Liver (tissue), 9 donors: ENCODE measurements around the gene ATP6V0E2. TPM values are rescaled to one million over a fixed set of nuclear protein-coding genes. Genes with fewer than 3 reads are reported as not detected.

Experiments
- DNase-seq: peaks from one replicate; pipeline ENCODE4 v3.0.0-alpha.2; 2017; ENCODE audit warnings: low spot score
- H3K27ac ChIP-seq, 2 donors: one replicate each; pipeline ENCODE4 v1.7.0; 2013; ENCODE audit warnings: inconsistent platforms in 2 of 2, low read length in 2 of 2, control low read depth in 1 of 2, low read depth in 1 of 2, mild to moderate bottlenecking in 1 of 2
- H3K27me3 ChIP-seq, 4 donors: one replicate each; pipeline versions ENCODE4 v1.6.1 to v1.7.0; 2013; ENCODE audit warnings: low read length in 3 of 4, inconsistent platforms in 1 of 4, mild to moderate bottlenecking in 1 of 4, moderate library complexity in 1 of 4; ENCODE audit not compliant: control insufficient read depth in 4 of 4, insufficient read depth in 4 of 4
- H3K36me3 ChIP-seq, 4 donors: one replicate each; pipeline versions ENCODE4 v1.6.1 to v1.7.0; 2013; ENCODE audit warnings: low read length in 3 of 4, mild to moderate bottlenecking in 3 of 4, low read depth in 1 of 4, moderate library complexity in 1 of 4; ENCODE audit not compliant: control insufficient read depth in 4 of 4, insufficient read depth in 3 of 4
- H3K4me1 ChIP-seq, 4 donors: one replicate each; pipeline versions ENCODE4 v1.6.1 to v1.7.0; 2013; ENCODE audit warnings: low read length in 3 of 4, mild to moderate bottlenecking in 3 of 4, moderate library complexity in 1 of 4; ENCODE audit not compliant: control insufficient read depth in 4 of 4, insufficient read depth in 4 of 4
- H3K4me3 ChIP-seq, 3 donors: one replicate each; pipeline versions ENCODE4 v1.6.1 to v1.7.0; 2013; ENCODE audit warnings: low read length in 3 of 3, control low read depth in 1 of 3, low read depth in 1 of 3, mild to moderate bottlenecking in 1 of 3
- H3K9ac ChIP-seq, 2 donors: one replicate each; pipeline ENCODE4 v1.7.0; 2013; ENCODE audit warnings: low read length in 2 of 2, mild to moderate bottlenecking in 2 of 2, moderate library complexity in 2 of 2, control low read depth in 1 of 2, low read depth in 1 of 2
- H3K9me3 ChIP-seq, 4 donors: one replicate each; pipeline versions ENCODE4 v1.6.1 to v1.7.0; 2013; ENCODE audit warnings: low read length in 3 of 4; ENCODE audit not compliant: control insufficient read depth in 4 of 4
- EGR1 ChIP-seq, 2 donors: IDR thresholded peaks; 2 replicates each; pipeline ENCODE4 v1.6.1; 2016 to 2018; ENCODE audit warnings: antibody characterized with exemption in 2 of 2, low read depth in 2 of 2
- FOXA1 ChIP-seq: IDR thresholded peaks from 2 replicates; pipeline ENCODE4 v1.6.1; 2016; ENCODE audit warnings: antibody characterized with exemption
- FOXA2 ChIP-seq: IDR thresholded peaks from 2 replicates; pipeline ENCODE4 v1.6.1; 2016; ENCODE audit warnings: antibody characterized with exemption
- GABPA ChIP-seq, 2 donors: IDR thresholded peaks in 1 of 2; conservative IDR thresholded peaks in 1 of 2; 2 replicates each; pipeline ENCODE4 v1.6.1; 2016; ENCODE audit warnings: antibody characterized with exemption in 2 of 2, mild to moderate bottlenecking in 1 of 2, moderate library complexity in 1 of 2
- HNF4A ChIP-seq, 2 donors: conservative IDR thresholded peaks; 2 replicates each; pipeline ENCODE4 v1.6.1; 2016; ENCODE audit warnings: antibody characterized with exemption in 2 of 2, mild to moderate bottlenecking in 2 of 2
- HNF4G ChIP-seq: IDR thresholded peaks from 2 replicates; pipeline ENCODE4 v1.6.1; 2016; ENCODE audit warnings: antibody characterized with exemption
- JUND ChIP-seq, 2 donors: IDR thresholded peaks; 2 replicates each; pipeline ENCODE4 v1.6.1; 2016; ENCODE audit warnings: antibody characterized with exemption in 2 of 2
- MAX ChIP-seq: IDR thresholded peaks from 2 replicates; pipeline ENCODE4 v1.6.1; 2016; ENCODE audit warnings: antibody characterized with exemption
- NR2F2 ChIP-seq: IDR thresholded peaks from 2 replicates; pipeline ENCODE4 v1.6.1; 2016; ENCODE audit warnings: antibody characterized with exemption
- SP1 ChIP-seq: IDR thresholded peaks from 2 replicates; pipeline ENCODE4 v1.6.1; 2018; ENCODE audit warnings: antibody characterized with exemption, mild to moderate bottlenecking
- TAF1 ChIP-seq: conservative IDR thresholded peaks from 2 replicates; pipeline ENCODE4 v1.6.1; 2016; ENCODE audit warnings: antibody characterized with exemption, mild to moderate bottlenecking
- YY1 ChIP-seq: IDR thresholded peaks from 2 replicates; pipeline ENCODE4 v1.6.1; 2016; ENCODE audit warnings: antibody characterized with exemption, mild to moderate bottlenecking
- ZBTB33 ChIP-seq: IDR thresholded peaks from 2 replicates; pipeline ENCODE4 v1.6.1; 2016; ENCODE audit warnings: antibody characterized with exemption
- WGBS: extraction: QIAGEN DNeasy Blood & Tissue Kit; methylation state at CpG from one replicate; pipeline ENCODE4 v1.1.7; 2013; 5-methylcytosine and 5-hydroxymethylcytosine counted together
- polyA plus RNA-seq, 2 donors: library from polyadenylated mRNA; stranded (reverse) in 1 of 2; unstranded in 1 of 2; fragments of 200-250 nt in 1 of 2; fragments of >200 nt in 1 of 2; fragmentation: Nextera tagmentation in 1 of 2; extraction: Ambion mirVana in 1 of 2; gene quantifications; one replicate each; pipeline versions ENCODE4 v1.2.1 to v1.2.3, GENCODE V29; 2013 to 2015
- total RNA-seq, 2 donors: library from RNA; depleted of rRNA; stranded (reverse); fragments of >200 nt; gene quantifications; one replicate each; pipeline ENCODE4 v1.2.3, GENCODE V29; 2014
- TF ChIP-seq, protein P1 (sequence below): IDR thresholded peaks from 2 replicates; pipeline ENCODE4 v1.6.1; 2016; ENCODE audit warnings: antibody characterized with exemption
- TF ChIP-seq, protein P2 (sequence below): IDR thresholded peaks from 2 replicates; pipeline ENCODE4 v1.6.1; 2016; ENCODE audit warnings: antibody characterized with exemption, mild to moderate bottlenecking
- donor health status: healthy.
- donor health status: healthy.
- donor health status: healthy.
- donor health status: healthy.
- donor health status: healthy.

ATP6V0E2 gene
- 10 to 100 TPM in 1 of 2 donors, 1 to 10 TPM in 1; 9.8 to 41.2 TPM for total RNA-seq
- polyA plus RNA-seq, result 10 to 100 TPM; 53.7 to 77.1 TPM

- peaks cover 5 to 36% (median 23%) of the 10 kb centered on the region in 4 donors for H3K4me1 ChIP-seq
- peak within 1 kb of the TSS; percentile 72 to 79 for H3K27ac ChIP-seq
- peak within 1 kb of the TSS; percentile 47 to 76 for H3K9ac ChIP-seq
- TF ChIP-seq GABPA (IDR thresholded peaks at IDR 0.05 in 1 of 2, conservative IDR thresholded peaks at IDR 0.05 in 1 of 2) (no peak), HNF4A (conservative IDR thresholded peaks at IDR 0.05) (no peak), EGR1 (IDR thresholded peaks at IDR 0.05; ENCODE audit: low read depth in 2 of 2) (no peak), MAX (no peak), TAF1 (no peak), SP1 (no peak)
- TF ChIP-seq, protein P1, sequence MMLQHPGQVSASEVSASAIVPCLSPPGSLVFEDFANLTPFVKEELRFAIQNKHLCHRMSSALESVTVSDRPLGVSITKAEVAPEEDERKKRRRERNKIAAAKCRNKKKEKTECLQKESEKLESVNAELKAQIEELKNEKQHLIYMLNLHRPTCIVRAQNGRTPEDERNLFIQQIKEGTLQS, result no peak
- peak within 1 kb of the TSS; percentile 61 to 81 (median 76) for H3K4me3 ChIP-seq
- H3K27me3 ChIP-seq, result no peaks in the 10 kb centered on the region
- DNase-seq, result peak; percentile 85
- H3K9me3 ChIP-seq, result no peaks in the 10 kb centered on the region
- WGBS, result under 1% methylated on average over 93 of the region's 93 CpGs
- H3K36me3 ChIP-seq, result no peaks in the 10 kb centered on the region
Measured at GRCh38 chr7:149873074-149873969, at the start of gene ATP6V0E2. ATP6V0E2 (plus strand) TSS chr7:149873969; CDS start chr7:149874066, 97 bp downstream.

GRCh38 chr7:149824301-149824741 lies 49.4 kb upstream of the ATP6V0E2 start:
- Histone ChIP-seq H3K9ac (no peak overlapping the region), H3K27ac (no peak overlapping the region), H3K4me3 (no peak overlapping the region), H3K4me1 (peaks cover 0 to 17% (median 7%) of the 10 kb centered on the region in 4 donors), H3K36me3 (peaks cover 0 to 2% (median 0%) of the 10 kb centered on the region in 4 donors), H3K27me3 (no peaks in the 10 kb centered on the region), H3K9me3 (no peaks in the 10 kb centered on the region)
- whole genome bisulfite sequencing, result 95% methylated on average over 13 of the region's 13 CpGs
- TF ChIP-seq NR2F2, result no peak
- no peak for TF ChIP-seq GABPA (IDR thresholded peaks at IDR 0.05 in 1 of 2, conservative IDR thresholded peaks at IDR 0.05 in 1 of 2)
- no peak for DNase-seq

DNA sequence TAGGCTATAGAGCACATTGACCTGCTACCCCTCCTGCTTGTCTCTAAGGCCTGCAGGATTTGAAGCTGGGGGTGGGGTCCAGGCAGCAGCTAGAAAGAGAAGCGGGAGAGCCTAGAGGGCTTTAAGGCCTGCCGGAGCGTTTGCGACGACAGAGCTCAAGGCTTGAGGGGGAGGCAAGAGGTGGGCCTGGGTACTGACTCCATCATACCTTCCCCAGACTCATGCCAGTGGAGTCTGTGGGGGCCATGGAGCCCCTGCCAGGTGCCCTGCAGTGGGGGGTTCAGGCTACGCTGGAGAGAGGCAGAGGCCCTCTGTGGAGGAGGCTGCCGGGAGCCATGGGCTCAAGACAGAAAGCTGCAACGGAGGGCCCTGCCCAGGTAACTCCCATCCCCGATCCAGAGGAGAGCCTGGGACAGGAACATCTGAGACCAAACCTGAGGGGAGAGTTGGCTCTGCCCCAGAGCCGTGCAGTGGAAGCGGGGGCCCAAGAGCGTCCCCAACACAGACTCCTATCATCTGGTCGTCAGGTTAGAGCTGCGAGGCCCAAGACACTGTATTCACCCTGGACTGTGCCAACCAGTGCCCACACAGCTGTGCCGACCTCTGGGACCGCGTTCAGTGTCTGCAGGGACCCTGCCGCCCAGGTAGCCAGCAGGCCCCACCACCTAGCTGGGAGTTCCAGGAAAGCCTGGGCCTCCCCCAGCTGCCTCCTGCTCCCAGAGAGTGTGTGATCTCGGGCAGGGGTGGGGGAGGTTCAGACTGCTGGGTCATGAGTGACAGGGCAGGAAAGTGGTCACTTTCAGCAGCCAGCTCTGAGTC lies 48.8 kb upstream of the ATP6V0E2 start:
- Histone ChIP-seq H3K27ac (no peak overlapping the region), H3K4me3 (no peak overlapping the region), H3K27me3 (no peaks in the 10 kb centered on the region)
- TF ChIP-seq SP1 (no peak), TAF1 (no peak), FOXA1 (no peak), NR2F2 (no peak), YY1 (no peak), JUND (IDR thresholded peaks at IDR 0.05) (no peak), EGR1 (IDR thresholded peaks at IDR 0.05; ENCODE audit: low read depth in 2 of 2) (no peak), ZBTB33 (no peak), HNF4A (conservative IDR thresholded peaks at IDR 0.05) (no peak), HNF4G (no peak), FOXA2 (no peak)
- TF ChIP-seq, protein P2, sequence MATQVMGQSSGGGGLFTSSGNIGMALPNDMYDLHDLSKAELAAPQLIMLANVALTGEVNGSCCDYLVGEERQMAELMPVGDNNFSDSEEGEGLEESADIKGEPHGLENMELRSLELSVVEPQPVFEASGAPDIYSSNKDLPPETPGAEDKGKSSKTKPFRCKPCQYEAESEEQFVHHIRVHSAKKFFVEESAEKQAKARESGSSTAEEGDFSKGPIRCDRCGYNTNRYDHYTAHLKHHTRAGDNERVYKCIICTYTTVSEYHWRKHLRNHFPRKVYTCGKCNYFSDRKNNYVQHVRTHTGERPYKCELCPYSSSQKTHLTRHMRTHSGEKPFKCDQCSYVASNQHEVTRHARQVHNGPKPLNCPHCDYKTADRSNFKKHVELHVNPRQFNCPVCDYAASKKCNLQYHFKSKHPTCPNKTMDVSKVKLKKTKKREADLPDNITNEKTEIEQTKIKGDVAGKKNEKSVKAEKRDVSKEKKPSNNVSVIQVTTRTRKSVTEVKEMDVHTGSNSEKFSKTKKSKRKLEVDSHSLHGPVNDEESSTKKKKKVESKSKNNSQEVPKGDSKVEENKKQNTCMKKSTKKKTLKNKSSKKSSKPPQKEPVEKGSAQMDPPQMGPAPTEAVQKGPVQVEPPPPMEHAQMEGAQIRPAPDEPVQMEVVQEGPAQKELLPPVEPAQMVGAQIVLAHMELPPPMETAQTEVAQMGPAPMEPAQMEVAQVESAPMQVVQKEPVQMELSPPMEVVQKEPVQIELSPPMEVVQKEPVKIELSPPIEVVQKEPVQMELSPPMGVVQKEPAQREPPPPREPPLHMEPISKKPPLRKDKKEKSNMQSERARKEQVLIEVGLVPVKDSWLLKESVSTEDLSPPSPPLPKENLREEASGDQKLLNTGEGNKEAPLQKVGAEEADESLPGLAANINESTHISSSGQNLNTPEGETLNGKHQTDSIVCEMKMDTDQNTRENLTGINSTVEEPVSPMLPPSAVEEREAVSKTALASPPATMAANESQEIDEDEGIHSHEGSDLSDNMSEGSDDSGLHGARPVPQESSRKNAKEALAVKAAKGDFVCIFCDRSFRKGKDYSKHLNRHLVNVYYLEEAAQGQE, result no peak
- TF ChIP-seq, protein P1, result no peak

More for the DNA sequence above, 48.8 kb upstream of the ATP6V0E2 start:
- Histone ChIP-seq H3K9ac (no peak overlapping the region), H3K9me3 (no peaks in the 10 kb centered on the region), H3K4me1 (peaks cover 0 to 17% (median 7%) of the 10 kb centered on the region in 4 donors), H3K36me3 (peaks cover 0 to 2% (median 0%) of the 10 kb centered on the region in 4 donors)
- no peak for DNase-seq
- WGBS, result 98% methylated on average over 19 of the region's 19 CpGs
